DOHH2 (cell line): Measurements from ENCODE around the gene SLC39A11.

Source experiments
- CTCF ChIP-seq: fragments of 200-600 bp; sonication (generic); IDR thresholded peaks from one replicate; pipeline ENCODE4 v1.5.1; 2014; ENCODE audit warnings: antibody characterized with exemption, mild to moderate bottlenecking, low read depth, low read length; ENCODE audit not compliant: poor library complexity, severe bottlenecking
- EZH2phosphoT487 ChIP-seq: fragments of 200-600 bp; sonication (generic); IDR thresholded peaks from 2 replicates; pipeline ENCODE4 v1.6.1; 2017; ENCODE audit warnings: borderline replicate concordance, mild to moderate bottlenecking, antibody characterized with exemption, low read length, moderate library complexity, mixed read lengths

- TF ChIP-seq CTCF (no peak), EZH2phosphoT487 (no peak)
Observed at GRCh38 chr17:72853440-72854415, 238.8 kb downstream of the SLC39A11 start.
